ENCODE measurements around the gene DTX3L. TPM values are rescaled to one million over a fixed set of nuclear protein-coding genes. Genes with fewer than 3 reads are reported as not detected.

Gene DTX3L
- total and polyA plus RNA-seq, 10 of the 15 experiments (the other 5 are each of a cell fraction or from before 2014, with no cell fraction given): 9.9 to 41.4 (median 21.7) TPM

- TF ChIP-seq EZH2 (IDR thresholded peaks at IDR 0.05; ENCODE audit: borderline replicate concordance, control insufficient read depth, low read depth, low read length) (no peak), SMAD1 (IDR thresholded peaks at IDR 0.05; ENCODE audit: low read depth, partially characterized antibody) (peak; percentile 18), ESRRA (IDR thresholded peaks at IDR 0.05; ENCODE audit: low read length) (no peak), JUNB (IDR thresholded peaks at IDR 0.05) (no peak), PRDM15 (CRISPR knock-in tag; IDR thresholded peaks at IDR 0.05) (no peak), POLR2A (IDR thresholded peaks at IDR 0.05; ENCODE audit: low read depth, low read length) (peak; percentile 81), NR2F1 (conservative IDR thresholded peaks at IDR 0.05) (no peak), SRF (IDR thresholded peaks at IDR 0.05; ENCODE audit: low read depth in 2 of 2, low read length in 2 of 2) (no peak), EGR1 (IDR thresholded peaks at IDR 0.05; ENCODE audit: borderline replicate concordance in 1 of 2, low read depth in 2 of 2, low read length in 2 of 2) (peak in 1 of 2 experiments; percentile 16; a peak in 1 of 3 replicates), BHLHE40 (IDR thresholded peaks at IDR 0.05; ENCODE audit: borderline replicate concordance in 1 of 2, low read depth in 2 of 2, low read length in 1 of 2) (peak; percentile 7 to 45; a peak in 1 of 4 replicates), LARP7 (IDR thresholded peaks at IDR 0.05) (peak; percentile 94), ZNF207 (IDR thresholded peaks at IDR 0.05; ENCODE audit: borderline replicate concordance) (no peak), NKRF (conservative IDR thresholded peaks at IDR 0.05) (peak; percentile 42; the same call in 1 of the 2 replicates), MLLT1 (IDR thresholded peaks at IDR 0.05) (peak; percentile 84), ZSCAN29 (IDR thresholded peaks at IDR 0.05) (no peak), PKNOX1 (IDR thresholded peaks at IDR 0.05) (no peak), TAF1 (IDR thresholded peaks at IDR 0.05; ENCODE audit: borderline replicate concordance, low read depth, low read length) (peak; percentile 50; the same call in 1 of the 2 replicates), RAD21 (IDR thresholded peaks at IDR 0.05; ENCODE audit: insufficient read depth, low read depth, low read length) (0 out of 2 replicates have a peak, but pooled peaks have one; percentile 7)
Measured at GRCh38 chr3:122577409-122578031, 13.4 kb downstream of the DTX3L start, which contains the start of gene PARP15 (continued).
